RPMI7951 (cell line): ENCODE results near the gene VGLL4. TPM values are rescaled to one million over a fixed set of nuclear protein-coding genes. Genes with fewer than 3 reads are reported as not detected.
A peak's percentile ranks its signal among the peaks of the same experiment; 100 is the strongest.
"Not testable (repeated sequence)": the region's sequence is repeated elsewhere in the genome, so short reads cannot be mapped to it uniquely, and the experiment has no call there.

Experiments used
- DNase-seq: peaks from one replicate; pipeline ENCODE4 v3.0.0-alpha.2; 2012; ENCODE audit warnings: low read depth
- total RNA-seq: library from RNA; depleted of rRNA; stranded (reverse); fragments of >200 nt; shearing (Covaris generic); gene quantifications from 2 replicates; pipeline ENCODE4 v1.2.3, GENCODE V29; 2014

VGLL4 gene
- total RNA-seq, 1 experiment from 2014 or later: 56.8 TPM

DNA sequence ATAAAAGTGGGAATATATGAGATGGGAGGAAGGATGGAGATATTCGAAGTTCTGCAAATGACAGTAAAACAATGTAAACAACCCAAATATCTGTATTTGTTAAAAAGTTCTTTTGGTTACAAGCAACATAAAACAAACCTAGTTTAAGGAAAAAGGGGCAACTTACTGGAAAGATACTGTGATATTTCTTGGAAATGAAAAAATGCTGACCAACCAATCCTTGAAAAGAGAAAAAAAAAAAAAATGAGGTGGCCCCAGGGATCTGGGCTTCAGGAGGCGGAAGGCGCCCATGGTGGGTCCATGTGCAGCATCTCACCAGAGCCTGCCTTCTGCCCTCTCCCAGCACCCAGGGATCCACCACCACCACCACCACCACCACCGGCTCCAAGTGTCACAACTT lies 59.1 kb downstream of the VGLL4 start:
- no peak for DNase-seq

DNA sequence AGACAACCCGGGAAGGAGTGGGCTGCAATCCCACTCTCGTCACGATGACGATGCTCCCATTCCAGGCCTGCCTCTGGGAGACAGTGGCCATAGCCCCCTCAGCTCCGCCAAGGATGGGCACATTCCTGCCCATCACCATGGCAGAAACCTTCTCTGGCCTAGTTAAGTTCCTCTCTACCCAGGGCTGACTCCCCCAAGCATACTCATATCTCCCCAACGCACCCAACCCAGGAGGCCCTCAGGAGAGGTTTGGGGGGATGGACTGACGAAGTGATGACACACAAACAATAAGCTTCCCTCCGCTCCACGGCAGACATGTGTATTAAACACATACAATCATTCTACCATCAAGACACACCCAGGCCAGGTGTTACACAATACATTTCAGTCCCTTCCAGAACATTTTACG lies 60.1 kb downstream of the VGLL4 start:
- DNase-seq: peak; percentile 40

DNA sequence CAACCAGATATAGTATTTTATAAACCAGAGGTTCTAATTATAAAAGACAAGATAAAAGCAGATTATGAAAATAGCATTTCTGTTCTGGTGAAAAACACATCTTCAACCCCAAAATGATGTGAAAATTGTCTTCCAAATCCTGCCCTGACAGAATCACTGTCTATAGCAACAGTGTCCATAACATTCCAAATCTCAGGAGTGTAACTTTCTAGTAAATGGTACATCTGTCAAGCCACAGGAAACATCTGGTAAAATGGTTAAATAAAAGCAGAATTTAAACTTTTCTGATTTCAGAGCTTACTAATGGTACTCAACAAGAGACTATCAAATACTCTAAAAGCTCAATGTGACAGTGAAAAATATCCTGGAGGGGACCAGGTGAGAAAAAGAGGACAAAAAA lies 60.5 kb downstream of the VGLL4 start:
- DNase-seq: peak; percentile 45

DNA sequence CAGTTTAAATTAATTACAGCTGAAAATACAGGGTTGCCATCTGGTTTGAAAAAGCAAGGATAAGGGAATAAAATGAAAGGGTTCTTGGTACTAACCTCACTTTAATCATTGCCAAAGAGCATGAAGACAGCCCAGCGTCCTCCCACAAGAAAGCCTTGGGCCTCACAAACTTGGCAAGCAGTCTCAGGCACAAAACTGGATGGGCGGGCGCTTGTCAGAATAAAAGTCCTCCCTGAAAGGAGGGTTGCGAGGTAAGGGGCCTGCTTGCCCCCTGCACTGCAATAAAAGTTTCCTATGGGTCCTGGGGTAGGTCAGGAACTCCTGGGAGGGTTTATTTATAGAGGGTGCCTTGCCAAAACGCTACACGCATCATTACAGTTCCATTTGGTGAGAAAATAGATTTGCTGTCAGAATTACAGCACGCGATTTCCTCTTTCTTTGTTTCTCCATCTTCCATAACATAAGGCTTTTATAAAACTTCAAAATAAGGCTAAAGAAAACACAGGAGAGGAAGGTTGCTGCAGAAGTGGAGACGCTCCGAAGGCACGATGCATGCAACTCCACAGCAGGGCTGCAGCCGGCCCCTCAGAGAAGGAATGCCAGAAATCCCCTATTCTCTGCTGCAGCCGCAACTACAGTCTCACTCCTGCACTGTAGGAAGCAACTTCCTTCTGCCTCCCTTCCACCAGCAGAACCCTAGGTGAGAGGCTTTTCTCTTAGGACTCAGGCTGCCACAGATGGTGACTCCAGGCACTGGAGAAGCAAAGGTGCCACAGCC lies 61.3 kb downstream of the VGLL4 start:
- DNase-seq: peak; percentile 96

DNA sequence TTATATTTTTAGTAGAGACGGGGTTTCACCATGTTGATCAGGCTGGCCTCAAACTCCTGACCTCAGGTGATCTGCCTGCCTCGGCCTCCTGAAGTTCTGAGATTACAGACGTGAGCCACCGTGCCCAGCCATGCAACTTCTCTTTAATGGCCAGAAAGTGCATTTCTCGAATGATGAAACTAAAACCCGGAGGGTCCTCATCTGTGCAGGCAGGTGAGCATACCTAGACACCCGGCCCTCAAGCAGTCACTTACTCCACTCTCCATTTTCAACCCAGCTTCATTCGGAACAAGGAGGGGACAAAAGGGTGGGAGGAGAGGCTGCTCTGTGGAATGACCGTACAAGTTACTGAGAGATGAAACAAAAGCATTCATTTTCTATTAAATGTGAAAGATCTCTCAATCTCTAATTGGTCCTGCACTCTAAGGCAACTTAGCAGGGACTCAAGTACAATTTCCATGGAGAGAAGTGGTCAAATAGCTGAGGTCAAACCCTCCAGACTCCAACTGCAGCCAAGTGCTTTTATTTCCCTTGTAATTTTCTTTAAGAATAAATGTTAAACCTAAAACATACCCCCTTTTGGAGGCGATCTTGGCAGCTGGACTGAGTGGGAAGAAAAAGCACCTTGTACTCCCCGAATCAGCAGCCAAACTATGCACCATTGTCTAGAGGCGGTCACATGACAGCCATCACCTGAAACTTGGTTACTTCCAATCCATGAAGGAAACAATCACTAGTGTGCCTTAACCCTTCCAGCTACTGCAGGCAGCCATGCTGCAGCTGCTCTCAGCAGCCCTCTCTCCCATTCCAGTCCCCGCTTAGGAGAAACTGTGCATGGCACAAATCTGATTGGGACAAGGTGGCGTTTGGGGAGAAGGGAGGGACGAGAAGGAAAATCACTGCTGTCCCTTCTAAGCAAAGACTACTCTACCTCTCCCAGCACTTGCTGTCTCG lies 62.2 kb downstream of the VGLL4 start:
- DNase-seq: no peak

DNA sequence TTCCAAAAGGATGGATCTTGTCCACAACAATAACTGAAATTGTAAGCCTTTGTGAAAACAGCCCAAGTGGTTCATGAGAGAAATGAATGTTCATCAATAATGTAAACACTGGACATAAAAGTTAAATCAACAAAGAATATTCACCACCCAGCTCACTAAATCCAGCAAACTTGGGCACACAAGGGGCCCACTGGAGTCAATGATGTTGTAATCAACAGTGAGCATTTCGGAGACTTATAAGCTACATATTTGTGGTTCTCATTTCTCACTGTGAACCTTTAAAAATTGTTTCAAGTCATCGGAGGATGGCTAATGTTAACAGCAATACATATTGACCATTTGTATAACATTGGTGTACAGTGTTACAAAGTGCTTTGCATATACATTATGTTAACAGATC lies 63.1 kb downstream of the VGLL4 start:
- DNase-seq: no peak

DNA sequence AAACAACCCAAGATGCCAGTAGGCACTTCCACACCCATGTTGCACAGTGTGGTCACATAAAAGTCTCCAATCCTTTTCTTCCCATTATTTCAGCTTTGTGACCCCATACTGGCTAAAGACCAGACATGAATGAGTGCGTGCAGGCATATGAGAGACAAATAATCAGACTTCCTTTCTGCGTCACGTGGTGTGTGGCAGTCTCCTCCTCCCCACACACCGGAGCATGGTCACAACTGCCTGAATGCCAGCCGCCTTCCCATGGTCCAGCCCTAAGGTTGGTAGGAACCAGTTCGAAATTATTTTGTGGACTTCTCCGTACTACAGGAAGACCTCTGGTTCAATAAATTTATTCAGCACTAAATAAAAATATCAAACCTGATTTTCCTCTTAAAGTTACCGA lies 65.5 kb downstream of the VGLL4 start:
- no peak for DNase-seq

DNA sequence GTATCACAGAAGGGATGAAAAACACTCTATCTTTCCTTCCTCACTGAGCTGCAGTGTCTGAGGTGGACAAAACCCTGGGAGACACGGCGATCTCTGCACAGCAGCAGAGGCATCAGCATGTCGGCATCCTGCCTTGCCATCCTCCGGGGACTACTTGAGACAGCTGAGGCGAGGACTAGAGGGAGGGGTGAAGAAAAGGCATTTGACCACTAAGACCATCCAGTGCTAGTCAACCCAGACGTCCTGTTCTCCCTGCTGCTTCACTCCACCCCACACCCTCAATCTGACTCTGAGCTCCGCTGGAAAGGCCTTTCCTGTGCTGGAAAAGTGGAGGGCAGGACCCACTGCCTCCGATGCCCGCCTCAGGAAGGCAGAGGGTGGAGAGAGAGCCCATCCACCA lies 67.3 kb downstream of the VGLL4 start:
- DNase-seq: no peak

DNA sequence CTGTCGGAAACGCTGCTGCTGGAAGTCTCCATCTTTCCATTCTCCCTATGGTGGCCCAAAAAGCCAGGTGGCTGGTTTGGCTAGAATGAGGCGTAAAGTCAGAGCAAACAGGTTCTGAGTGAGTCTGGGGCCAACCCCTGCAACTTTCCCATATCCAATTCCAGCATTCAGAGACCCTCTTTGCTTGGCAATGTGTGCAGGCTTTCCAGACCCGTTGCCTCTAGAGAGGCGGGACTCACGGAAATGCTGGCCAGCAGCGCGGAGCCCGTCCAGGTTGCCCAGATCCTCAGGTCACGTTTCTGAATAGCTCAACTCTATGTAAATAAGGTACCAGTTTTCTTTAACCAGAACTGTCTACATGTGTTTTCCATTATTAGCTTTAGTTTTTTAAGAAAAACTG lies 68.0 kb downstream of the VGLL4 start:
- DNase-seq: no peak

DNA sequence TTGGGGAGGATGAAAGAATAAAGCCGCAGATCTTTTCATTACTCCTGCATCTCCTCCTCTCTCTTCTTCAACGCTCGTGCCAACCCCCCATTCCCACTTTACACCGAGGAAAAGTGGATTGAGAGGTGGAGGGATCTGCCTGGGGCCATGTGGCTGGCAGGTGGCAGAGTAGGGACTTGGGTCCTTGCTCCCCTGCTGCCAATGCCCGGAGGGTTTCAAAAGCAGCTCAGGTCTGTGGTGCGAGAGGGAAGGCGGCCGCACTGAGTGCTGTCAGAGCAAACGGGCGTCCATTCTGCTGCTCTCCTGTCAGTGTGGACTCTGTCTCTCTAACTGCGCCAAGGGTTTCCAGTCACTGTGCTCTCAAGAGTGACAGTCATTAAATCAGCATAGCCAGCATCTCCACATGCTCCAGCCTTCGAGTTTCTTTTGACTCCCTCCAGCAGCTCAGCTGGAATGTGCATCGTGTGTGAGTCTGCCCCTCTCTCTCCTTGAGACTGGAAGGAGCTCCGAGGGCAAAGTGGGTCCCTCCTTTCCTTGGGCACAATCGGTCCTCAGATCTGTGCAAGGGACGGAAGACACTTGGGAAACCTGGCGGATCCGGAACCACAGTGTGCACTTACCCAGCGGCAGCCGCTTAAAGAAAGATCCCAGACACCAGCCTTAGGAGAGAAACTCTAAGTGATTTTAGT lies 68.6 kb downstream of the VGLL4 start:
- no peak for DNase-seq

DNA sequence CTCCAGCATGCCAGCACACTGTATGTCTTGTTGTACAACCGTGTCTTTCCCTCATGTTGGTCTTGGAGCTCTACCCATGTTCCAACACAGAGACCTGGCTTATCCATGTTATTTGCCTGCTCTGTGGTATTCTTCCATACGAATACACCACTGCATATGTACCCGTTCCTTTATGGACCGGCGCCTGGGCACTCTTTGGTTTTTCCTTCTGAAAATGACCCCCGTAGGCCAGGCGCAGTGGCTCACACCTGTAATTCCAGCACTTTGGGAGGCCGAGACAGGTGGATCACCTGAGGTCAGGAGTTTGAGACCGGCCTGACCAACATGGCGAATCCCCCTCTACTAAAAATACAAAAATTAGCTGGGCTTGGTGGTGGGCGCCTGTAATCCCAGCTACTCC lies 71.1 kb downstream of the VGLL4 start:
- DNase-seq: not testable (repeated sequence)

DNA sequence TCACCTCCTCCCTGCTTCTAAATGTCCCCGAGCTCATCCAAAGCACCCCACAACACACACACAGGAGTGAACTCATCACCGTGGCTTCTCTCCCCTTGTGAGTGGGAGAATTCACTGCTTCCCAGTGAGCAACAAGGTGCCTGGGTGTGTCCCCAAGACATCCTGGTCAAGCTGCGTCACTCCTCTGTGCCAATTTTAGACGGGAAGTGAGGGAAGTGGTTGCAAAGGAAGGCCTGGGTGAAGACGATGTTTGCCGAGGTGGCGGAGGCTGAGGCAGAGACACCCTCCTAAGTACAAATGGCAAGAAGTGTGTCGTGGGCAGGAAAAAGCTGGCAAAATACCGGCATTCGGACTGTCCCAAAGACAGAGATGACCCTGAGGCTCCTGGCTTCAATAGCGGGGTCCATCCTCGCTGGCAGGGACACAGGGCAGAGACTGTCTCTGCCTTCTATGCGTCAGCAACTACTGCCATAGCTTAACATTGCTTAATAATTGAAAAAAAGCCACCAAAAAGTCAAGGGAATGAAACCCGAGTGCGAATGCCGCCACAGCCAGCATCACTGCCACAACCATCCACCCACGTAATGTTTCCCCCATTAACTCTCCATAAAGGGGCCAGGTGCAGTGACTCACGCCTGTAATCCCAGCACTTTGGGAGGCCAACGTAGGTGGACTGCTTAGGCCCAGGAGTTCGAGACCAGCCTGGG lies 72.8 kb downstream of the VGLL4 start:
- peak; percentile 84 for DNase-seq

DNA sequence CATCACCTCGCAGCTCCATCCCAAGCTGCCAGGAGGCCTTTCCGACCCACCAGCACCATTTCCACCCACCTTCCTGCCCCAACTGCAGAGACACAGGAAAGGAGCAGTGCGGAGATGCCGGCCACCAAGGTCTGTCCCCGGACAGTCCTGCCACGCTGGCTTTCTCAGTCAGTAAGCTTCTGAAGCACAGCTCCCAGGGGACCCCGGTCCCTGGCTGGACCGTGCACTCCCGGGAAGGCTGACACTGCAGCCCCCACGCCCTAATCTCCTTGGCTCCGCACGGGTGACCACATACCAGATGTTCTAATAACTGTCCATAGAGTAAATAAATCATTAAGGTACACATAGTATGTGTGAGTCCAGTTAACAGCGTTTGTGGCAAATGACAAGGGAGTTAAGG lies 73.5 kb downstream of the VGLL4 start:
- no peak for DNase-seq

DNA sequence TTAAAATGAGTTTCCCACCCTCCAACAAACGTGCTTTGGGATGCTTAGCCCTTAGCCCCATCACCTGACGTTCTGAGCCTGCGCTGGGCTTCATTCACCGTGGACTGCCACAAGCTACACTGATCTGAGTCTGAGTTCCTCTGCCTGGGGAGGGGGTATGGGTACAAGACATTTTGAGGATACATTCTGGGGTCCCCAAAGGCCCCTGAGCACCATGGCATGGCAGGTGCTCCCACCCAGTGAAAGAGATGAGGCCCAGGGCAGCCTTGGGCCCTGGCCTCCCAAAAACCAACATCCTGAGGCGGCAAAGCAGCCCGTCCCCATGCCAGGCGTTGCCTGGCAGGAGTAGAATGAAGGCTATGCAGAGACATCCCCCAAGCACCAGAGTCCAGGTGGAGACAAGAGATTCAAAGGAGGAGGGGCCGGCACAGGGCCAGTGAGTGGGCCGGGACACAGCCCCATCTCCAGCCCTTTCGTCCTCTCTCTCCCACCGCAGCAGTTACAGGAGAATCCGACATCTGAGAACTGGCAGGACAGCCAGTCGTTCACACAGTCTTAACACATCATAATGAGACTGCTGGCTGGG lies 74.5 kb downstream of the VGLL4 start:
- no peak for DNase-seq

DNA sequence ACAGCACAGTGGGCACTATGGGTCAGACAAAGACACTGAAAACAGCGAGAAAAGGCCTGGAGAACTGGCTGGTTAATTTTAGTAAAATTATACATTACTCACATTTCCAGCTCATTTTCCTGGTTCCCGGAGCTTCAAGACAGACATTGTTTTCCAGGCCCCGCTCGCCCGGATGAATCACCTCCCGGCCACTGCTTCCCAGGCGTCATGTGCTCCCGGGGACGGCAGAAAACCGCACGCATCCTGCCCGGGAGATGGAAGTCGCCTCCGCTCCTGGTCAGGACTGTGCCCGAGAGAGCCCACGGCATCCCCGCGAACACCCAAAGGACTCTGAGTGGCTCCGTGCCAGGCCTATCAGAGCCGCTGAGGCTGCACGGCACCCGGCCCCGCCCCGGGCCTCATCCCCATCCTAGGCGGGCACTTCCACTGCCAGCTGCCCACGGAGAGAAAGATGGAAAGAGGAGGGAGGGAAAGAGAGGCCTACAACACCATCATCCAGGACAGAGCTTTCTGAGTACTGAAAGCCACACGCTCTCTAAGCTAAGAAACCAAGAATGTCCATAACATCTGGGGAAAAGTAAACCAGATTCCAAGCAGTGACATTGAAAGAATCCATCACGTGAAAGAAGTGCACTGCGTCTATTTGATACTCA lies 75.1 kb downstream of the VGLL4 start:
- DNase-seq: peak; percentile 99

DNA sequence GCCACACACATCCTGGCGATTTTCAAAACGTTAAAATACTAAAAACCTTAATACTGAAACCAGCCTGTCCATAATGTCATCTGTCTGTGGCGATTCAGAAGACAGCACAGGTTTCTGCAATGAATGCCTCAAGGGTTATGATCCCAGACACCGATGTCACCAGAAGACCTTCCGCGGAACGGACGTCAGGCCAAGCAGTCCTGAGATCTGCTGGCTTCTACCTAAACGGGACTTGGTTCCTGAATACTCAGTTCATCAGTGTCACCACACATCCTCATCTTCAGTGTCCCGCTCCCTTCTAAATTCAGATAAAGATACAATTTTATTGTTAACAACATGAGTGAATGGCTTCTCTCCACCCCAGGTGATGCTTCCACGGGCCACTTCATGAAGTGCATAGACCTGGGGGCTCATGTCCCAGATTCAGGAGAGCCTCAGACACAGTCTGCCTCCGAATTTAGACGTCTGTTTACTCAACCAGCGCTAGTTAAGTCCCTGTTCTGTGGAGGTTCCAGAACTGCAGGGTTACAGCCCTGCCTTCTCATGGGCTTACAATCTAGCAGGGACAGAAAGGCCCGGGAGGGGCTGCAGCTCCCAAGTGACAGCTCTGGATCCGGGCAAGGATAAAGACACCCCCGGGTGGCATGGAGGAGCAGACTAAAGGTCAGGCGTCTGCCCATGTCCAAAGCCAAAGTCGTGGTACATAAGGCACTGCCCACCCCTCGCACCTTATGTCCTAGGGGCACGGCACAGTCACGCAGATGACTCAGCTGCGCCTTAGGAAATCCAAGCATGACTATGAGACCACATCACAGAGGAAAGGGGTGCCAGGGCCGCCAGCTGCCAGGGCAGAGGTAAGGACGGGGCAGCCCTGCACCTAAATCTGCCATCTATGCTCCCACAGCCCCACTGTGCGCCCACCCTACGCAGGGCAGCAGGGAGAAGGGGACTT lies 75.9 kb downstream of the VGLL4 start:
- peak; percentile 97 for DNase-seq

DNA sequence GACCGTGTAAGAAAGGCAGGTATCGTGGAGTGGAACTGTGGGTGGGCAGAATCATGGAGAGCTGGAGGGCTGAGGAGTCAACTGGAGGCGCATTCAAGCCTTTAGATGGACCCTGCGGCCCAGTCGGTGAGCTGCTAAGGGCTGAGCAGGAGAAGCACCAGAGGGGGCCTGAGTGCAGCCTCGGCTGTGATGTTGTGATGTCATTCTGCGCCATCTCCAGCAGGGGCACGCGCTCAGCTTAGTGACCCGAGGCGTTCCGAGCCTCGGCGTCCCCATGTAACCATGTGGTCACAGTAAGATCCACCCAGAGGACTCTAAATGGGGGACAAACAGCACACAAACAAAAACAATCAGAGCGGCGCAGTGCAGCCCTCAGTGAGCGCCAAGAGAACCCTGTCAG lies 76.8 kb downstream of the VGLL4 start:
- no peak for DNase-seq

DNA sequence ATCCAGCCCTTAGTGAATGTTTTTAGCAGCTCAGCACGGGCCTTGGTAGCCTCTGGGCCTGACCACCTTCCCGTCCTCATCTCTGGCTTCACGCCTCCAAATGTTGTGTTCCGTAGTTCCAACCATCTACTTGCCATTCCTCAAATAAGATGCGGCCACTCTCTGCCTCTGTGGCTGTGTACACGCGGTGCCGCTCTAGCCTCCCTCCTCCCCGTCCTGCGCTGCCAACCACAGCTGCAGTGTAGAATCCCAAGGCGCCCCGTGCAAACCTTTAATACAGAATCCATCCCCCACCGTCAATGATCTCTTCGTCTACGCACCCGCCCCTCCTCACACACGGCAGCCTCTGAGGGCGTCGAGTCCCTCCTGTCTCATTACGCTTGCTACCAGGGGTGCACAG lies 77.2 kb downstream of the VGLL4 start:
- no peak for DNase-seq

DNA sequence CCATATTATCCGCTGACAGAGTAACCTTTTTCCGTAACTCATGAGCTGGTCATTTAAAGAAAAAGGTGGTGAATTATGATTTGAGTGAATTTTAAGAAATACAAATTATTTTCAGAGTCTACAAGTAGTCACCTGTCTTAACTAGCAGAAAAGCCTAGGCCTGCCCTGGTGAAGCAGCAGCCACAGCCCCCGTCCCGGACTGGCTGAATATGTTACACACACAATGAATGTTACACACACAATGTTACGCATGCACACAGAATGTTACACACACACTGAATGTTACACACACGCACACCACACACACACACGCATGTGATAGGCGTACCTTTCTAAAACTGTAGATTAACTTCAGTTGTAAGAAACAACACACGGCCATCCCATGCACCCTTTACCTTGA lies 77.8 kb downstream of the VGLL4 start:
- no peak for DNase-seq

DNA sequence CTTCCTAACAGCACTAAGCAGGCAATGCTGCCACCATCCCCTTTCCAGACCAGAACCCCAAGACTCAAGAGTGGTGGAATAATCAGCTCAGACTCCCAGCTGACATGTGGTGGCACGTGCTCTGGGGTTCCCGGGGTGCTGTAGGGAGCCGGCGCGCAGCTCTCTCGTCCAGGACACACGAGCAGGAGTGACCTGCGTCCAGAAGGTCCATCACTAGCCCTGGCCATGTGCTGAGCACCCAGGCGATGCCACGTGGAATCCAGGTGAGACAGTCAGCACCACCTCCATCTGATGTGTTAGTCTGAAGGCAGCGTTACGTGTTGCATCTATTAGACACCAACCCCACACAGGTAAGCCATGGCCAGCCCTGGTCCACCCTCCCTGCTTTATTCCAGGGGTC lies 78.2 kb downstream of the VGLL4 start:
- no peak for DNase-seq
